Measurements from ENCODE around the gene HECW1. TPM values are rescaled to one million over a fixed set of nuclear protein-coding genes. Genes with fewer than 3 reads are reported as not detected.
A peak's percentile ranks its signal among the peaks of the same experiment; 100 is the strongest.

HECW1 gene
- total RNA-seq, 2 experiments from 2014 or later: not detected

DNA sequence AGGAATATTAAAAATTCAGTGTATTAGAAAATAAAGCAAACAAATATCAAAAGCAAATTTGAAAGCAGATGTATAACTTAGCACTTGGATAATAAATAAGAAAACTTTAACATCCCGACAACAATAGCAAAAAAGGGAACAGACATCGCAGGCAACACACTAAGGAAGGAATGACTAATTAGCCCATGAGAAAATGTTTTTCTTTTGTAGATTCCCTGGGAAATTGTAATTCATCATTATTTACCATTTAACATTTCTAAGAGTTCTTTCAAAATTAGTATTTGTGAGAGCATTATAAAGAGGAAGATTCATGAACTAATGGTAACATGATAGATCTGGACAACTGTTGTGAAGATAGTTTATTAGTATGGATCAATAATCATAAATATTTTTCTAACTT is 364.4 kb downstream of the HECW1 start:
- TF ChIP-seq, protein P1, sequence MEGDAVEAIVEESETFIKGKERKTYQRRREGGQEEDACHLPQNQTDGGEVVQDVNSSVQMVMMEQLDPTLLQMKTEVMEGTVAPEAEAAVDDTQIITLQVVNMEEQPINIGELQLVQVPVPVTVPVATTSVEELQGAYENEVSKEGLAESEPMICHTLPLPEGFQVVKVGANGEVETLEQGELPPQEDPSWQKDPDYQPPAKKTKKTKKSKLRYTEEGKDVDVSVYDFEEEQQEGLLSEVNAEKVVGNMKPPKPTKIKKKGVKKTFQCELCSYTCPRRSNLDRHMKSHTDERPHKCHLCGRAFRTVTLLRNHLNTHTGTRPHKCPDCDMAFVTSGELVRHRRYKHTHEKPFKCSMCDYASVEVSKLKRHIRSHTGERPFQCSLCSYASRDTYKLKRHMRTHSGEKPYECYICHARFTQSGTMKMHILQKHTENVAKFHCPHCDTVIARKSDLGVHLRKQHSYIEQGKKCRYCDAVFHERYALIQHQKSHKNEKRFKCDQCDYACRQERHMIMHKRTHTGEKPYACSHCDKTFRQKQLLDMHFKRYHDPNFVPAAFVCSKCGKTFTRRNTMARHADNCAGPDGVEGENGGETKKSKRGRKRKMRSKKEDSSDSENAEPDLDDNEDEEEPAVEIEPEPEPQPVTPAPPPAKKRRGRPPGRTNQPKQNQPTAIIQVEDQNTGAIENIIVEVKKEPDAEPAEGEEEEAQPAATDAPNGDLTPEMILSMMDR (IDR thresholded peaks at IDR 0.05): no peak
- DNase-seq (no peak), ATAC-seq (no peak)
- H3K27ac Mint-ChIP-seq: no peak overlapping the region
- no peaks in the 10 kb centered on the region for H3K4me1 Mint-ChIP-seq (ENCODE audit: low read depth)
- H3K9me3 Mint-ChIP-seq: no peaks in the 10 kb centered on the region
- H3K27me3 Mint-ChIP-seq: peaks cover 2% of the 10 kb centered on the region
- CTCF ChIA-PET: interaction anchor here (1.5 kb wide), 1 partner anchor 106 kb away, joined by 3 read pairs; the partner anchor contains the start of gene STK17A
- POLR2A ChIA-PET: no interaction called here
- no peaks in the 10 kb centered on the region for H3K36me3 Mint-ChIP-seq (ENCODE audit: low read depth)
- H3K4me3 Mint-ChIP-seq: no peak overlapping the region
- intact Hi-C loops (cut with micrococcal nuclease): no loop called here

DNA sequence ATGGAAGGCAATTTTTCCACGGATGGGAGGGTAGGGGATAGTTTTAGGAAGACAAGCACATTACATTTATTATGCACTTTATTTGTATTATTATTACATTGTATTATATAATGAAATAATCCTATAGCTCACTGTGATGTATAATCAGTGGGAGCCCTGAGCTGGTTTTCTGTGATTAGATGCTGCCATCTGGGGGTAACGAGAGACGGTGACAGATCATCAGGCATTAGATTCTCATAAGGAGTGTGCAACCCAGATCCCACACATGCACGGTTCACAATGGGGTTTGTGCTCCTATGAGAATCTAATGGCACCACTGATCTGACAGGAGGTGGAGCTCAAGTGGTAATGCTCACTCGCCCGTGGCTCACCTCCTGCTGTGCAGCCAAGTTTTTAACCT is 366.6 kb downstream of the HECW1 start:
- ATAC-seq: no peak
- intact Hi-C loops (cut with micrococcal nuclease): no loop called here
- H3K4me3 Mint-ChIP-seq: no peak overlapping the region
- no peak overlapping the region for H3K27ac Mint-ChIP-seq
- H3K4me1 Mint-ChIP-seq (ENCODE audit: low read depth): no peaks in the 10 kb centered on the region
- ChIA-PET CTCF (interaction anchor here (1.1 kb wide), 2 partner anchors 40 to 103 kb away, joined by 3 read pairs; no protein-coding TSS in a partner anchor), POLR2A (no interaction called here)
- peak; percentile 8 for DNase-seq
- H3K9me3 Mint-ChIP-seq: no peaks in the 10 kb centered on the region
- TF ChIP-seq, protein P1 (IDR thresholded peaks at IDR 0.05): peak; percentile 32
- H3K27me3 Mint-ChIP-seq: no peaks in the 10 kb centered on the region
- H3K36me3 Mint-ChIP-seq (ENCODE audit: low read depth): no peaks in the 10 kb centered on the region

GRCh38 chr7:43479543-43479942 is 367.1 kb downstream of the HECW1 start:
- Mint-ChIP-seq H3K9me3 (no peaks in the 10 kb centered on the region), H3K27me3 (no peaks in the 10 kb centered on the region), H3K4me1 (ENCODE audit: low read depth) (no peaks in the 10 kb centered on the region), H3K36me3 (ENCODE audit: low read depth) (no peaks in the 10 kb centered on the region), H3K4me3 (no peak overlapping the region), H3K27ac (no peak overlapping the region)
- CTCF ChIA-PET: interaction anchor here (1.1 to 1.2 kb wide), 3 partner anchors 40 to 103 kb away, joined by 3 read pairs; partner anchors contain the start of gene STK17A
- ATAC-seq (no peak), DNase-seq (no peak)
- POLR2A ChIA-PET: no interaction called here
- TF ChIP-seq, protein P1 (IDR thresholded peaks at IDR 0.05): no peak
- intact Hi-C loops (cut with micrococcal nuclease): no loop called here

GRCh38 chr7:43480581-43480980 is 368.1 kb downstream of the HECW1 start:
- Mint-ChIP-seq H3K36me3 (ENCODE audit: low read depth) (no peaks in the 10 kb centered on the region), H3K9me3 (no peaks in the 10 kb centered on the region), H3K27ac (no peak overlapping the region), H3K4me3 (no peak overlapping the region), H3K27me3 (no peaks in the 10 kb centered on the region), H3K4me1 (ENCODE audit: low read depth) (no peaks in the 10 kb centered on the region)
- no peak for DNase-seq
- ChIA-PET POLR2A (no interaction called here), CTCF (interaction anchor here (1.0 to 1.4 kb wide), 3 partner anchors 26 to 359 kb away, joined by 3 to 5 read pairs (median 3); partner anchors contain the start of gene STK17A)
- TF ChIP-seq, protein P1 (IDR thresholded peaks at IDR 0.05): no peak
- no peak for ATAC-seq
- intact Hi-C loops (cut with micrococcal nuclease): no loop called here

- no peaks in the 10 kb centered on the region for H3K27me3 Mint-ChIP-seq
- CTCF ChIA-PET: no interaction called here
- TF ChIP-seq, protein P1 (IDR thresholded peaks at IDR 0.05): no peak
- POLR2A ChIA-PET: interaction anchor here (0.7 kb wide), 1 partner anchor 82 kb away, joined by 3 read pairs; no protein-coding TSS in a partner anchor
- no peaks in the 10 kb centered on the region for H3K36me3 Mint-ChIP-seq (ENCODE audit: low read depth)
- DNase-seq (no peak), ATAC-seq (no peak)
- H3K4me3 Mint-ChIP-seq: no peak overlapping the region
- no peaks in the 10 kb centered on the region for H3K9me3 Mint-ChIP-seq
- no peaks in the 10 kb centered on the region for H3K4me1 Mint-ChIP-seq (ENCODE audit: low read depth)
- no peak overlapping the region for H3K27ac Mint-ChIP-seq
- intact Hi-C loops (cut with micrococcal nuclease): no loop called here
These were observed 369.6 kb downstream of the HECW1 start for GRCh38 chr7:43481902-43482678.

Data from activated CD8-positive, alpha-beta T cell treated with anti-CD3 and anti-CD28 coated beads for 36 hours (primary cell).